ENCODE results near the gene GPR35. TPM values are rescaled to one million over a fixed set of nuclear protein-coding genes. Genes with fewer than 3 reads are reported as not detected.

GPR35 gene
- total RNA-seq, 1 donor from 2014 or later, result 0.77 TPM

DNA sequence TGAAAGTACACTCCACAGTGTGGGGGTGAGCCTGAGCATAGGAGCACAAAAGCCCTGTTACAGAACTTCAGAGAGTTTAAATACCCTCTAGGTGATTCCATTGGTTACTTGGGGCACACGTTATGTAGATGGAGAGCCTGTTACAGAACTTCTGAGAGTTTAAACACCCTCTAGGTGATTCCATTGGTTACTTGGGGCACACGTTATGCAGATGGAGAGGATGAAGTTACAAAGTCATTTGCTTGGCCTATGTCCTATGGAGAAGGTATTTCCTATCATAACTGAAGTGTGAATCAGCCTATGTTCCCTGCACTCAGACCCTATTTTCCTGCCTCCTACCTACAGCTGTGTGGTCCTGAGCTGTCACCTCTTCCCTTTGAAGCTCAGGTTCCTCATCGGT, 42.5 kb upstream of the GPR35 start:
- peaks cover 9% of the 10 kb centered on the region for H3K27me3 Mint-ChIP-seq (ENCODE audit: unreplicated experiment)
- no peak for DNase-seq (ENCODE audit: low spot score)
- TF ChIP-seq, protein P1, sequence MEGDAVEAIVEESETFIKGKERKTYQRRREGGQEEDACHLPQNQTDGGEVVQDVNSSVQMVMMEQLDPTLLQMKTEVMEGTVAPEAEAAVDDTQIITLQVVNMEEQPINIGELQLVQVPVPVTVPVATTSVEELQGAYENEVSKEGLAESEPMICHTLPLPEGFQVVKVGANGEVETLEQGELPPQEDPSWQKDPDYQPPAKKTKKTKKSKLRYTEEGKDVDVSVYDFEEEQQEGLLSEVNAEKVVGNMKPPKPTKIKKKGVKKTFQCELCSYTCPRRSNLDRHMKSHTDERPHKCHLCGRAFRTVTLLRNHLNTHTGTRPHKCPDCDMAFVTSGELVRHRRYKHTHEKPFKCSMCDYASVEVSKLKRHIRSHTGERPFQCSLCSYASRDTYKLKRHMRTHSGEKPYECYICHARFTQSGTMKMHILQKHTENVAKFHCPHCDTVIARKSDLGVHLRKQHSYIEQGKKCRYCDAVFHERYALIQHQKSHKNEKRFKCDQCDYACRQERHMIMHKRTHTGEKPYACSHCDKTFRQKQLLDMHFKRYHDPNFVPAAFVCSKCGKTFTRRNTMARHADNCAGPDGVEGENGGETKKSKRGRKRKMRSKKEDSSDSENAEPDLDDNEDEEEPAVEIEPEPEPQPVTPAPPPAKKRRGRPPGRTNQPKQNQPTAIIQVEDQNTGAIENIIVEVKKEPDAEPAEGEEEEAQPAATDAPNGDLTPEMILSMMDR (IDR thresholded peaks at IDR 0.05; ENCODE audit: unreplicated experiment), result no peak
- no peak overlapping the region for H3K4me3 Mint-ChIP-seq (ENCODE audit: unreplicated experiment)
- H3K36me3 Mint-ChIP-seq (ENCODE audit: low read depth, unreplicated experiment), result peaks cover 34% of the 10 kb centered on the region
- no peak overlapping the region for H3K27ac Mint-ChIP-seq (ENCODE audit: unreplicated experiment)
- peaks cover 4% of the 10 kb centered on the region for H3K9me3 Mint-ChIP-seq (ENCODE audit: unreplicated experiment)
- peaks cover 25% of the 10 kb centered on the region for H3K4me1 Mint-ChIP-seq (ENCODE audit: unreplicated experiment)

DNA sequence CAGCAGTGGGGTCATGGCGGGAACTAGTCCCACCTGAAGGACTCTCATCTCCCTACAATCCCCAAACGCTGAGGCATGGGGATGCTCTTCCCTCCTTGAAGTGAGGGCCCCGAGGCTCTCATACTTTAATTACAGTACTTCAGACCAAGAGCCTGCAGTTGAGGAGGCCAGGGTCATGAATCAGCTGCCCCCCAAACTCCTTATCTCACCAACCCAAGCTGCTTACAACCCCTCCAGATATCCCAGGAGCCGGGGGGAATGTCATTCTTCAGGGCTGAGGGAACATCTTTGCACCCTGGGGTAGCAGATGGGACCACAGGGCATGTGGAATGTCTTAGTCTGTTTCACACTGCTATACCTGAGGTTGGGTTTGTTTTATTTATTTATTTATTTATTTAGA, 41.5 kb upstream of the GPR35 start:
- H3K27me3 Mint-ChIP-seq (ENCODE audit: unreplicated experiment), result peaks cover 11% of the 10 kb centered on the region
- peaks cover 30% of the 10 kb centered on the region for H3K4me1 Mint-ChIP-seq (ENCODE audit: unreplicated experiment)
- H3K4me3 Mint-ChIP-seq (ENCODE audit: unreplicated experiment), result no peak overlapping the region
- TF ChIP-seq, protein P1 (IDR thresholded peaks at IDR 0.05; ENCODE audit: unreplicated experiment), result no peak
- no peak overlapping the region for H3K27ac Mint-ChIP-seq (ENCODE audit: unreplicated experiment)
- H3K36me3 Mint-ChIP-seq (ENCODE audit: low read depth, unreplicated experiment), result peaks cover 40% of the 10 kb centered on the region
- no peak for DNase-seq (ENCODE audit: low spot score)
- peaks cover 4% of the 10 kb centered on the region for H3K9me3 Mint-ChIP-seq (ENCODE audit: unreplicated experiment)

DNA sequence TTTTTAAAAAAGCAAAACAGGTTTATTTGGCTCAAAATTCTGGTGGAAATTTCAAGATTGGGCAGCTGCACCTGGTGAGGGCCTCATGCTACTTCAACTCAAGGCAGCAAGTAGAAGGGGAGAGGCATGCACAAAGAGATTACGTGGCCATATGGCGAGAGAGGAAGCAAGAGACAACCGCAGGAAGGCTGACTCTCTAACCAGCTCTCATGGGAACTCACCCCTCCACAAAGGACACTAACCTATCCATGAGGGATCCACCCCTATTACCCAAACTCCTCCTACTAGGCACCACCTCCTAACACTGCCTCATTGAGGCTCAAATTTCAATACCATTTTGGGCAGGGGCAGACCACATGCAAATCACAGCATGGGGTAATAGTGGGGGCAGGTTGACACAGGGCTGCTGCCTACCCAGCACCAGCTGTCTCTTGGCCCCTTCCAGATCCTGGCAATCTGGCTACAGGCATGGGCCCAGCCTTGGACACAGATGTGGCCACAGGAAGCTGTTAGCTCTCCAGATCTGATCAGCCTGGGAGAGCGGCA, 40.7 kb upstream of the GPR35 start:
- Mint-ChIP-seq H3K4me3 (ENCODE audit: unreplicated experiment) (peak overlapping the region; percentile 99), H3K27ac (ENCODE audit: unreplicated experiment) (peak overlapping the region; percentile 82), H3K9me3 (ENCODE audit: unreplicated experiment) (peaks cover 4% of the 10 kb centered on the region), H3K27me3 (ENCODE audit: unreplicated experiment) (peaks cover 15% of the 10 kb centered on the region), H3K36me3 (ENCODE audit: low read depth, unreplicated experiment) (peaks cover 44% of the 10 kb centered on the region), H3K4me1 (ENCODE audit: unreplicated experiment) (peaks cover 30% of the 10 kb centered on the region)
- TF ChIP-seq, protein P1 (IDR thresholded peaks at IDR 0.05; ENCODE audit: unreplicated experiment), result no peak
- no peak for DNase-seq (ENCODE audit: low spot score)

DNA sequence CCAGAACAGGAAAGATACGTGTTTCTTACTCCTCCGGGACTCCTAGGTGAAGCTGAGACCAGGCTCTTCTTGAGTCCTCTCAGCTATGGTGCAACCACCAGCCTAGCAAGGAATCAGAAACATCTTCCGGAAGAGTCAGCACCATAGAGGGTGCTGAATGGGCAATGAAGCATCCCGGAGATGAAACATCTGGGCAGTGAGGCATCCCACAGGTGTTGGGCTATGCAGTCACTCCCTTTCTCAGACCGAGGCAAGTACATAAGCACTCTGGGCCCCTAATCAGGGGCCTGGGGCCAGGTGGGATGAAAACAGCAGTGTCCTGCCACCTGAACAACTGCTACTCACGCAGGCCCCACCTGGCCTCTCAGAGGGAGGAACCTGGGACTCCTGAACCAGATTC, 40.2 kb upstream of the GPR35 start:
- TF ChIP-seq, protein P1 (IDR thresholded peaks at IDR 0.05; ENCODE audit: unreplicated experiment), result no peak
- H3K4me3 Mint-ChIP-seq (ENCODE audit: unreplicated experiment), result peak overlapping the region; percentile 99
- H3K27ac Mint-ChIP-seq (ENCODE audit: unreplicated experiment), result peak overlapping the region; percentile 82
- peaks cover 29% of the 10 kb centered on the region for H3K4me1 Mint-ChIP-seq (ENCODE audit: unreplicated experiment)
- no peak for DNase-seq (ENCODE audit: low spot score)
- H3K9me3 Mint-ChIP-seq (ENCODE audit: unreplicated experiment), result peaks cover 4% of the 10 kb centered on the region
- peaks cover 13% of the 10 kb centered on the region for H3K27me3 Mint-ChIP-seq (ENCODE audit: unreplicated experiment)
- H3K36me3 Mint-ChIP-seq (ENCODE audit: low read depth, unreplicated experiment), result peaks cover 42% of the 10 kb centered on the region

DNA sequence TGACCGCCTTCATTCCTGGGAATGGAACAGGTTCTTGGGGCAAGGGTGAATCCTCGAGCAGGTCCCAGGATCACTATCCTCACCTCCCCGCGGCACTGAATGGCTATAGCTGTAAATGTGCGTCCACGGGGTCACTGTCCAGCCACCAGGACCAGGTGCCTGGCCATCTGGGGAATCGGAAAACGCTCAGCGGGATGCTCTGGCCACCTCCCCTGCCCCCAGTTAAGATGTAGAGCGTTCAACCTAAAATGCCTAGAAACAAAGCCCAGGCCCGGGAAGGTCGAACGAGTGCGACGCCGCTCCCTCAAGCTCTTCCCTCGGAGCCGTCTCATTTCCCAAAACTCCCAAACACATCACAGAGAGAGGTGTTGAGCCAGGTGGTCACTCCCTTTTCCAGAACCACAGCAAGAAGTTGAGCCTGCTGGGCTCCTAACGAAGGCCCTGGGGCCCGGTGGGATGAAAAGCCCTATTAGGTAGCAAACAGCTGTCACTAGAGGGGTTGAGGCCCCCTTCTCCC, 39.5 kb upstream of the GPR35 start:
- no peak for DNase-seq (ENCODE audit: low spot score)
- no peaks in the 10 kb centered on the region for H3K9me3 Mint-ChIP-seq (ENCODE audit: unreplicated experiment)
- peaks cover 26% of the 10 kb centered on the region for H3K4me1 Mint-ChIP-seq (ENCODE audit: unreplicated experiment)
- TF ChIP-seq, protein P1 (IDR thresholded peaks at IDR 0.05; ENCODE audit: unreplicated experiment), result no peak
- peaks cover 36% of the 10 kb centered on the region for H3K36me3 Mint-ChIP-seq (ENCODE audit: low read depth, unreplicated experiment)
- H3K27me3 Mint-ChIP-seq (ENCODE audit: unreplicated experiment), result peaks cover 12% of the 10 kb centered on the region
- H3K4me3 Mint-ChIP-seq (ENCODE audit: unreplicated experiment), result peak overlapping the region; percentile 99
- H3K27ac Mint-ChIP-seq (ENCODE audit: unreplicated experiment), result peak overlapping the region; percentile 97
